ENCODE measurements around the gene ANKRD10.

GRCh38 chr13:110890279-110891165 lies 24.3 kb downstream of the ANKRD10 start:
- TF ChIP-seq CTCF (IDR thresholded peaks at IDR 0.05; ENCODE audit: borderline replicate concordance, extremely low read depth, low read length, poor library complexity, severe bottlenecking) (no peak), EZH2 (IDR thresholded peaks at IDR 0.05; ENCODE audit: borderline replicate concordance, low read depth, low read length, severe bottlenecking) (no peak)
